Parathyroid adenoma (tissue), 2 donors: ENCODE measurements around the gene PIRT.

Source experiments
- H2AFZ ChIP-seq: fragments of 300-600 bp; sonication (generic); one replicate; pipeline ENCODE4 v1.7.0; 2017; ENCODE audit warnings: antibody characterized with exemption, mild to moderate bottlenecking
- H3K27ac ChIP-seq: fragments of 300-600 bp; sonication (generic); one replicate; pipeline ENCODE4 v1.7.0; 2017
- H3K27me3 ChIP-seq: fragments of 300-600 bp; sonication (generic); one replicate; pipeline ENCODE4 v1.7.0; 2017; ENCODE audit warnings: low read length; ENCODE audit not compliant: control insufficient read depth, insufficient read depth
- H3K36me3 ChIP-seq: fragments of 300-600 bp; sonication (generic); one replicate; pipeline ENCODE4 v1.7.0; 2017; ENCODE audit warnings: low read length; ENCODE audit not compliant: control insufficient read depth, insufficient read depth
- H3K4me1 ChIP-seq: fragments of 300-600 bp; sonication (generic); one replicate; pipeline ENCODE4 v1.7.0; 2017; ENCODE audit warnings: control low read depth
- H3K4me2 ChIP-seq: fragments of 300-600 bp; sonication (generic); one replicate; pipeline ENCODE4 v1.7.0; 2017; ENCODE audit warnings: low read length
- H3K4me3 ChIP-seq: fragments of 300-600 bp; sonication (generic); one replicate; pipeline ENCODE4 v1.7.0; 2017; ENCODE audit warnings: low read depth, low read length
- H3K79me2 ChIP-seq: fragments of 300-600 bp; sonication (generic); one replicate; pipeline ENCODE4 v1.7.0; 2017; ENCODE audit warnings: control low read depth
- H3K9ac ChIP-seq: fragments of 300-600 bp; sonication (generic); one replicate; pipeline ENCODE4 v1.7.0; 2017; ENCODE audit warnings: mild to moderate bottlenecking
- H3K9me3 ChIP-seq: fragments of 300-600 bp; sonication (generic); one replicate; pipeline ENCODE4 v1.7.0; 2017; ENCODE audit warnings: low read length; ENCODE audit not compliant: control insufficient read depth
- TF ChIP-seq, protein P1 (sequence below): fragments of 300-600 bp; sonication (generic); IDR thresholded peaks from one replicate; pipeline ENCODE4 v1.7.0; 2017; ENCODE audit warnings: antibody characterized with exemption, mild to moderate bottlenecking
- donor health status: primary hyperparathyroidism.

Gene PIRT

DNA sequence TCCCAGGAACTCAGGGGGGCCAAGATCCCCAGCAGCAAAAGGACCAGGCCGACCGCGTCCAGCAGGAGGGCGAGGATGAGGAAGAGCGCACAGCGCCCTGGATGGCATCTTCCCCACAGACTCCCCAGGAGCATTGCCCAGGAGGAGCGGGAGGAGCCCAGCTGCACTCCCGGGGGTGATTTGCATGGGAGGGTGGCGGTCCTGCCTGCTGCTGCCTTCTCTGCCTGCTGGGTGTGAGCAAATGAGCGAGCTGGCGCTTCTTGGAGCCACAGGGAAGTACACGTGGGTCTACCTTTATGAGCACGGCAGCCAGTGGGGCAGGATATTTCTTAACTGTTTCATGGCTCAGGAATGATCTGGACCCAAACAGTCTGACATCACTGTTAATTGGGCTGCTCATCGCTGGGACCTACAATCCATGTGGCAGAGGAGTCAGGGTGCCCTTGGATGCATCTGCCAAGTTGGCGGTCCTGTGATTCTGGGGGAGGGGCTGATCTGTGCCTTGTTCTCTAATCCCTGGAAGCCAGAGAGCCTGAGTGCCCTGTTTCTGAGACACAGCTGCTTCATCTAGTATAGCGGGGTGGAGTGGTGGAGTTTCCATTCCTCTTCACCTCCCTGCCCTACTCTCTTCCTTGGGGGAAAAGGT lies 33.9 kb downstream of the PIRT start, which contains the start of gene TMEM238L:
Gene TMEM238L (minus strand): TSS at position 270 of the 646 bp plus-strand sequence. CDS start 136 bp downstream, at position 134.
- Histone ChIP-seq H3K4me2 (no peak within 1 kb of the TSS), H3K36me3 (no peaks in the 10 kb centered on the region), H3K27me3 (no peaks in the 10 kb centered on the region), H3K9me3 (no peaks in the 10 kb centered on the region), H2AFZ (no peak within 1 kb of the TSS), H3K9ac (no peak within 1 kb of the TSS), H3K79me2 (no peaks in the 10 kb centered on the region), H3K27ac (no peak within 1 kb of the TSS), H3K4me1 (no peaks in the 10 kb centered on the region), H3K4me3 (no peak within 1 kb of the TSS)
- TF ChIP-seq, protein P1, sequence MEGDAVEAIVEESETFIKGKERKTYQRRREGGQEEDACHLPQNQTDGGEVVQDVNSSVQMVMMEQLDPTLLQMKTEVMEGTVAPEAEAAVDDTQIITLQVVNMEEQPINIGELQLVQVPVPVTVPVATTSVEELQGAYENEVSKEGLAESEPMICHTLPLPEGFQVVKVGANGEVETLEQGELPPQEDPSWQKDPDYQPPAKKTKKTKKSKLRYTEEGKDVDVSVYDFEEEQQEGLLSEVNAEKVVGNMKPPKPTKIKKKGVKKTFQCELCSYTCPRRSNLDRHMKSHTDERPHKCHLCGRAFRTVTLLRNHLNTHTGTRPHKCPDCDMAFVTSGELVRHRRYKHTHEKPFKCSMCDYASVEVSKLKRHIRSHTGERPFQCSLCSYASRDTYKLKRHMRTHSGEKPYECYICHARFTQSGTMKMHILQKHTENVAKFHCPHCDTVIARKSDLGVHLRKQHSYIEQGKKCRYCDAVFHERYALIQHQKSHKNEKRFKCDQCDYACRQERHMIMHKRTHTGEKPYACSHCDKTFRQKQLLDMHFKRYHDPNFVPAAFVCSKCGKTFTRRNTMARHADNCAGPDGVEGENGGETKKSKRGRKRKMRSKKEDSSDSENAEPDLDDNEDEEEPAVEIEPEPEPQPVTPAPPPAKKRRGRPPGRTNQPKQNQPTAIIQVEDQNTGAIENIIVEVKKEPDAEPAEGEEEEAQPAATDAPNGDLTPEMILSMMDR, result no peak

DNA sequence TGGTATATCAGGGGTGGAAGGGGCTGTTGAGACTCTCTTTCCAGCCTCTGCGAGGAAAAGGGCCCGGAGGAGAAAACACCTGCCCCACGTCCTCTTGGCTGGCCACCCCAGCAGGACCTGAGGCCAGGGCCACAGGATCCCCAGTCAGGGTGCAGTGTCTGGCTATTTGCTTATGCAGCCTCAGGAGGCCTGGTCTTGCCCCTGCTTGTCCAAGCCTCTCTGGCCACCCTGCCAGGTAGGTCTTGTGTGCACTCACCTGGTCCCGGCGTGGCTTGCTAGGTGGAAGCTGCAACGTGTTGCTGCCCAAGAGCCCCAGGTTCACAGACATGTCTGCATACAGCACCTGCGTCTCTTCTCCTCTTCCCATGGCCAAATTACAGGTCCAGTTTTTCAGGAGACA lies 34.5 kb downstream of the PIRT start:
- H3K79me2 ChIP-seq, result no peaks in the 10 kb centered on the region
- H3K27me3 ChIP-seq, result no peaks in the 10 kb centered on the region
- H3K36me3 ChIP-seq, result no peaks in the 10 kb centered on the region
- TF ChIP-seq, protein P1, result no peak
- no peak overlapping the region for H3K4me2 ChIP-seq
- H3K4me1 ChIP-seq, result peaks cover 2% of the 10 kb centered on the region
- no peak overlapping the region for H3K9ac ChIP-seq
- H3K4me3 ChIP-seq, result no peak overlapping the region
- H3K27ac ChIP-seq, result no peak overlapping the region
- H3K9me3 ChIP-seq, result no peaks in the 10 kb centered on the region
- H2AFZ ChIP-seq, result no peak overlapping the region

DNA sequence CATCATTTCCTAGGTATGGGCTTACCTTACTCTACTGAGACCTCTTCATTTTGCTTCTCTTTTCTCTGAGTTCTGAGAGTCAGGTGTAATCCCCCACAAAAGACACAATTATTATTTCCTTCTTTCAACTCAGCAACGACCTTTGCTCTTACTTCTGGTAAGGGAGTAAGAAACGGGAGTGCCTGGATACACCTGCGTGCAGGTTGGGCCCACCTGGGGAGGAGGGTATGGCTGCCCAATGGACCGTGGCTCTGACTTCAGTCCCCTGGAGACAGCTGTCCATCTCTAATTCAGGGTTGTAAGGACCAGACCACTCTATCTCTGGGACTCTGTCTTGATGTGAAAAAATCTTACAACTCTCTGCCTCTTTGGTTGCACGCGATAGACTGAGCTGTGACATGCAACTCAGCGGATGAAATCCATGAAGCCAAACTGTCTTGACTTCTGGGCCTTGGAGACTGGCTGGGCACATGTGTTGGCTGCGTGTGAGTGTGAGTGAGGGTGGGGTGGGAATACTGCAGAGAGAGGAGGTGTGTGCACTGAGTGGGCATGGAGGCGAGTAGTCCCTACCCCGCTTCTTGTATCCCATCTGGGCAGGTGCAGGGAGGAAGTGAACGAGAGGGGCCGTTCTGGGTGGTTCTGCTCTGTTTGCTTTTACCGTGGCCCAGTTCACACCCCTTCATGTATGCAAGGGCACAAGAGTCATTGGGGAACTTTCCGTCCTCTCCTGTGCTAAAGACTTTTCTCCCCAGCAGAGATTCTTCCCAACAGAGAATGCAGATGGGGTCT lies 35.2 kb downstream of the PIRT start:
- TF ChIP-seq, protein P1, result no peak
- H3K79me2 ChIP-seq, result no peaks in the 10 kb centered on the region
- no peak overlapping the region for H3K4me3 ChIP-seq
- H3K9ac ChIP-seq, result no peak overlapping the region
- no peaks in the 10 kb centered on the region for H3K9me3 ChIP-seq
- H3K36me3 ChIP-seq, result no peaks in the 10 kb centered on the region
- H3K27ac ChIP-seq, result no peak overlapping the region
- H3K4me1 ChIP-seq, result peaks cover 7% of the 10 kb centered on the region
- H3K27me3 ChIP-seq, result no peaks in the 10 kb centered on the region
- no peak overlapping the region for H3K4me2 ChIP-seq
- H2AFZ ChIP-seq, result no peak overlapping the region

DNA sequence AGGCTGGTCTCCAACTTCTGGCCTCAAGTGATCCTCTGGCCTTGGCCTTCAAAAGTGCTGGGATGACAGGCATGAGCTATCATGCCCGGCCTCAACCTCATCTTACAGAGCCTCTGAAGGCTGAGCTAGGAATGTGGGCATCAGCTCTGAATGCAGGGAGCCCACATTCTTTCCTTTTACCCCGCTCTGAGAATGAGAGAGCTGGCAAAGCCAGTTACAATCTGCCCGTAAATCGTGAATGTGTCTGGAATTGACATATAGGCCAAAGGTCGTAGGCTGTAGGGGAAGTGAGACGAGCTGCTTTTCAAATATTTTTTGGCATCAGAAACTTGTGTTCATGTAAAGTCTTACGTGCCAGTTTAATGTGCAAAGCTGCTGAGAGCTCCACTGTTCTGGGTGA lies 38.5 kb downstream of the PIRT start:
- Histone ChIP-seq H3K27ac (no peak overlapping the region), H3K4me2 (no peak overlapping the region), H3K9ac (no peak overlapping the region), H3K4me1 (peaks cover 7% of the 10 kb centered on the region), H3K4me3 (no peak overlapping the region), H3K9me3 (no peaks in the 10 kb centered on the region), H3K79me2 (no peaks in the 10 kb centered on the region), H3K27me3 (no peaks in the 10 kb centered on the region), H3K36me3 (no peaks in the 10 kb centered on the region), H2AFZ (no peak overlapping the region)
- TF ChIP-seq, protein P1, result no peak
